Psoas muscle (tissue), 8 donors: ENCODE data around the gene XRRA1. TPM values are rescaled to one million over a fixed set of nuclear protein-coding genes. Genes with fewer than 3 reads are reported as not detected.

Experiments used
- ATAC-seq, 4 donors: fragments of 200-7000 bp; cut with Tn5 transposase; one replicate each; pipeline ENCODE4 v1.9.1; 2020; ENCODE audit warnings: moderate library complexity in 3 of 4, mild to moderate bottlenecking in 2 of 4
- DNase-seq, 2 donors: peaks; one replicate each; pipeline ENCODE4 v3.0.0-alpha.2; 2020
- H3K27ac ChIP-seq: fragments of 200-600 bp; one replicate; pipeline ENCODE4 v1.8.0; 2022
- H3K27me3 ChIP-seq, 3 donors: fragments of 200-600 bp in 1 of 3; one replicate each; pipeline versions ENCODE4 v1.6.1 to v1.8.0; 2013 to 2022; ENCODE audit warnings: low read length in 2 of 3, mild to moderate bottlenecking in 2 of 3, moderate library complexity in 1 of 3; ENCODE audit not compliant: insufficient read depth in 3 of 3
- H3K36me3 ChIP-seq, 2 donors: fragments of 200-600 bp in 1 of 2; one replicate each; pipeline versions ENCODE4 v1.6.1 to v1.8.0; 2013 to 2022; ENCODE audit warnings: low read depth in 1 of 2, mild to moderate bottlenecking in 1 of 2, moderate library complexity in 1 of 2; ENCODE audit not compliant: insufficient read depth in 1 of 2
- H3K4me1 ChIP-seq: fragments of 200-600 bp; one replicate; pipeline ENCODE4 v1.8.0; 2022
- H3K4me3 ChIP-seq: fragments of 200-600 bp; one replicate; pipeline ENCODE4 v1.8.0; 2022; ENCODE audit warnings: mild to moderate bottlenecking
- H3K9me3 ChIP-seq: fragments of 200-600 bp; one replicate; pipeline ENCODE4 v1.8.0; 2022
- WGBS, 3 donors: extraction: QIAGEN DNeasy Blood & Tissue Kit; methylation state at CpG; one replicate each; pipeline versions ENCODE4 v1.1.6 to v1.1.7; 2013; 5-methylcytosine and 5-hydroxymethylcytosine counted together
- intact Hi-C, 2 donors: fragments of 100-400 bp; cut with DNase I; formaldehyde crosslinking; loops; one replicate each; pipeline versions ENCODE4 v1.11.0 to v1.14.2; 2022
- polyA plus RNA-seq, 3 donors: library from polyadenylated mRNA; stranded (reverse); fragments of 200-250 nt; gene quantifications; one replicate each; pipeline ENCODE4 v1.2.3, GENCODE V29; 2013
- total RNA-seq, 4 donors: library from RNA; stranded (reverse); fragmentation: NEBNext Ultra II Directional in 2 of 4; extraction: Animal tissue kit (Norgen Biotek cat#: 25700) in 2 of 4; gene quantifications; one replicate each; pipeline versions ENCODE4 v1.2.1 to v1.2.4, GENCODE V29; 2021 to 2023
- TF ChIP-seq, protein P1 (sequence below): fragments of 200-600 bp; IDR thresholded peaks from one replicate; pipeline ENCODE4 v1.8.0; 2022; ENCODE audit warnings: antibody characterized with exemption
- donor health status: healthy with polysubstance abuse.
- donor health status: DM: no; HTN: no; CAD: no; lungs with moderate emphysema.
- donor health status: Bipolar disorder and iron deficiency.
- donor health status: healthy.
- donor health status: DM: yes; HTN: yes; CAD: no.
- donor health status: DM: no; HTN: no; CAD: no.
- donor health status: DM: no; HTN: no; CAD: no.
- donor health status: DM: yes; HTN: yes; CAD: no.

Gene XRRA1
- total and polyA plus RNA-seq, 7 donors: 3.1 to 15.1 (median 6.9) TPM

DNA sequence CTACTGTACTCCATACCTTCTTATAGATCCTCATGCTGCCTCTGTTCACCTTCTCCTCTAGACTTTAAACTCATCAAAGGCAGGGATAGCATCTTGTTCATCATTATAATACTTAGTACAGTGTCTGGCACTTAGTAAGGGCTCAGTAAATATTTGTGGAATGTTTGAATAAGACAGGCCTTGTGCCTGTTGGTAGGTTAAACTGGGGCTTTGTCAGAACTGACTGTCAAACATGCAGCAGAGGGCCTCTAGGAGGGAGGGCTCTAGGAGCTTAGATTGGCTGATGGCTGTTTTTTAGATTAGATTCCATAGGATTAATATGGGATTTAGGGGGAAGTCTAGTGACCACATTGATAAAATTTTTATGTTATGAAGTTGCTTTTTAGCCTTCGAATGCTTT lies 129.5 kb downstream of the XRRA1 start:
- 69 to 75% (median 70%) methylated on average over 1 of the region's 1 CpG for WGBS, 3 donors
- H3K4me3 ChIP-seq: no peak overlapping the region
- H3K4me1 ChIP-seq: peaks cover 20% of the 10 kb centered on the region
- TF ChIP-seq, protein P1, sequence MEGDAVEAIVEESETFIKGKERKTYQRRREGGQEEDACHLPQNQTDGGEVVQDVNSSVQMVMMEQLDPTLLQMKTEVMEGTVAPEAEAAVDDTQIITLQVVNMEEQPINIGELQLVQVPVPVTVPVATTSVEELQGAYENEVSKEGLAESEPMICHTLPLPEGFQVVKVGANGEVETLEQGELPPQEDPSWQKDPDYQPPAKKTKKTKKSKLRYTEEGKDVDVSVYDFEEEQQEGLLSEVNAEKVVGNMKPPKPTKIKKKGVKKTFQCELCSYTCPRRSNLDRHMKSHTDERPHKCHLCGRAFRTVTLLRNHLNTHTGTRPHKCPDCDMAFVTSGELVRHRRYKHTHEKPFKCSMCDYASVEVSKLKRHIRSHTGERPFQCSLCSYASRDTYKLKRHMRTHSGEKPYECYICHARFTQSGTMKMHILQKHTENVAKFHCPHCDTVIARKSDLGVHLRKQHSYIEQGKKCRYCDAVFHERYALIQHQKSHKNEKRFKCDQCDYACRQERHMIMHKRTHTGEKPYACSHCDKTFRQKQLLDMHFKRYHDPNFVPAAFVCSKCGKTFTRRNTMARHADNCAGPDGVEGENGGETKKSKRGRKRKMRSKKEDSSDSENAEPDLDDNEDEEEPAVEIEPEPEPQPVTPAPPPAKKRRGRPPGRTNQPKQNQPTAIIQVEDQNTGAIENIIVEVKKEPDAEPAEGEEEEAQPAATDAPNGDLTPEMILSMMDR: no peak
- ATAC-seq (no peak), DNase-seq (no peak)
- intact Hi-C loops: no loop called here
- H3K27ac ChIP-seq: no peak overlapping the region
- peaks cover 6% of the 10 kb centered on the region for H3K9me3 ChIP-seq
- no peaks in the 10 kb centered on the region for H3K27me3 ChIP-seq
- H3K36me3 ChIP-seq: peaks cover 5 to 16% of the 10 kb centered on the region in 2 donors

DNA sequence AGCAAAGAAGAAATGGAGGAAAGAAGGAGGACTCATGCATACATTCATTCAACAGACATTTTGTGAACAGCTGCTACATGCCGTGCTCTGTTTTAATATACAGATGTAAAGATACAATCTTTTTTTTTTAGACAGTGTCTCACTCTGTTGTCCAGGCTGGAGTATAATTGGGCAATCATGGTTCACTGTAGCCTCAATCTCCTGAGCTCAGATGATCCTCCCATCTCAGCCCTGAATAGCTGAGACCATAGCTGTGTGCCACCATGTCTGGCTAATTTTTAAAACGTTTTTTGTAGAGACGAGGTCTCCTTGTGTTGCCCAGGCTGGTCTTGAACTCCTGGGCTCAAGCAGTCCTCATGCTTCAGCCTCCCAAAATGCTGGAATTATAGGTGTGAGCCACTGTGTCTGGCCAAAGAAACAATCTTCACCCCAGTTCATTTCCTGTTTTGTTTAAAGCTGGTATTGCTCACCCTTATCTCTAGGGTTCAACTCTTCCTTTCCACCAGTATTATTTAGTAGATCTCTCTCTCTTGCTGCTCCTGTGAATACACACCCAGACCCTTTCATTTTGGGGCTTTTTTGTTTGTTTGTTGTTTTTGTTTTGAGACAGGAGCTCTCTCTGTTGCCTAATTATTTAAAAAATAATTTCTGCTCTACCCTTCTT lies 130.5 kb downstream of the XRRA1 start:
- 82 to 89% (median 87%) methylated on average over 3 of the region's 3 CpGs for WGBS, 3 donors
- Histone ChIP-seq H3K4me3 (no peak overlapping the region), H3K9me3 (no peaks in the 10 kb centered on the region), H3K27me3 (no peaks in the 10 kb centered on the region), H3K4me1 (peaks cover 20% of the 10 kb centered on the region), H3K27ac (no peak overlapping the region), H3K36me3 (peaks cover 5 to 16% of the 10 kb centered on the region in 2 donors)
- ATAC-seq (no peak), DNase-seq (no peak)
- TF ChIP-seq, protein P1: no peak
- intact Hi-C loops: no loop called here

DNA sequence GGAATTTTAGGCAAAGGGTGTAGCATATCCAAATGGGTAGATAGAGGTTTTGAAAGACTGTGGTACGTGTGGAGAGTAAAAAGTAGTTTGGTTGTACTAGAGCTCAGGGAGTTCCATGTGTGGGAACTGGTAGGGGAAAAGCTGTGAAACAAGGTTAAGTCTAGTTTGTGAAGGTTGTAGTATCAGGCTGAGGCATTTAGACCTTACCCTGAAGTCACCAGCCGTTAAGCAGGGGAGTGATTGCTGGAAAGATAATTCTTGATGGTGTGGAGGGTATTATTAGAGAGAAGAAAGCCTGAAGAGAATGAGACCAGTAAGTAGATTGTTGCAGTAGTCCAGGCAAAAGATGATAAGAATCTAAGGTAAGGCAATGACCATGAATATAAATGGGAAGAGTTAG lies 132.2 kb downstream of the XRRA1 start:
- WGBS, 3 donors: 89 to 96% (median 96%) methylated on average over 2 of the region's 2 CpGs
- Histone ChIP-seq H3K4me3 (no peak overlapping the region), H3K36me3 (peaks cover 5 to 16% of the 10 kb centered on the region in 2 donors), H3K4me1 (peaks cover 7% of the 10 kb centered on the region), H3K27ac (no peak overlapping the region), H3K27me3 (no peaks in the 10 kb centered on the region), H3K9me3 (no peaks in the 10 kb centered on the region)
- ATAC-seq (no peak), DNase-seq (no peak)
- TF ChIP-seq, protein P1: no peak
- intact Hi-C loops: no loop called here

DNA sequence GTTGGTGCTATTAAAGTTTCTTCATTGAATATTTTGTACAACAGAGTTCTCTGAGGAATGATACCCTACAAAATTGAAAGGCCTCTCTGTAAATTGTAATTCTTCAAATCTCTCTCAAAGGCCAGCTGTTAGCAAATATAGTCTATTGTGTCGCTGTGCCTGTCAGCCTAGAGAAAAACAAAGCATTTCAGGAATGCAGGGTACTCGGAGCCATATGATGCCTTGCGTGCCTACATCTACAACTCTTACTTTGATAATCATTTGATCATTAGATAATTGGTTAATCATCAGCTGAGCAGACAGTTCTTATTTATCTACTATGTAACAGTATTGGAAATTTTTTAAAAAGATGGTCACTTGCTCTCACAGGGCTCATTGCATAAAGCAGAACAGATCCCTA lies 132.9 kb downstream of the XRRA1 start:
- intact Hi-C loops: no loop called here
- TF ChIP-seq, protein P1: no peak
- H3K27ac ChIP-seq: no peak overlapping the region
- no peak overlapping the region for H3K4me3 ChIP-seq
- peaks cover 5% of the 10 kb centered on the region for H3K4me1 ChIP-seq
- H3K27me3 ChIP-seq: no peaks in the 10 kb centered on the region
- H3K36me3 ChIP-seq: peaks cover 5 to 17% of the 10 kb centered on the region in 2 donors
- 80 to 82% (median 82%) methylated on average over 3 of the region's 3 CpGs for WGBS, 3 donors
- no peaks in the 10 kb centered on the region for H3K9me3 ChIP-seq
- no peak for ATAC-seq
- no peak for DNase-seq

DNA sequence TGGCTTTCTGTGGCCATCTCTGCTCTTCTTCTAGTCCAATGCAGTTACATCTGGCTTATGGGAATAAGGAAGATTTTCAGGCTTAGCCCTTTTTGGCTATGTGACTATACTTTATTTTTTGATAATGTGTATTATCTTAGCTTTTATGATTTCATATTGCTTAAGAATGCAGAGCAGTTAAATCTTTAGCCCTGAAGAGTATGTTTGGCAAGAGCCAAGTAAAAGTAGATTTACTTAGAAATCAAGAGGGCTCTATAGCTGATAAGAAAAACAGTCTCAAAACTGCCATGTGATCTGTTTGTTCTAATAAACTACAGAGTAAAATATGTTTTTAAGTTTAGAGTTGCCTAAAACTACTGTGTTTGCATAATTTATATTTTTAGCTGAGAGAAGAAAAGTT lies 139.1 kb downstream of the XRRA1 start:
- Histone ChIP-seq H3K4me1 (peaks cover 27% of the 10 kb centered on the region), H3K9me3 (no peaks in the 10 kb centered on the region), H3K27ac (no peak overlapping the region), H3K27me3 (no peaks in the 10 kb centered on the region), H3K36me3 (peaks cover 3 to 12% of the 10 kb centered on the region in 2 donors), H3K4me3 (no peak overlapping the region)
- no peak for ATAC-seq
- TF ChIP-seq, protein P1: no peak
- intact Hi-C loops: no loop called here
- no peak for DNase-seq
